ENCODE data around the gene HNRNPLL. TPM values are rescaled to one million over a fixed set of nuclear protein-coding genes. Genes with fewer than 3 reads are reported as not detected.

HNRNPLL gene
- total RNA-seq, 1 donor from 2014 or later: 12.3 TPM

Other genes with a start within 250 kb of the HNRNPLL start
- 47.0 TPM for gene ATL2, start 225.7 kb downstream of the HNRNPLL start, total RNA-seq
- gene GALM, start 63.2 kb upstream of the HNRNPLL start, total RNA-seq: 28.5 TPM
- 47.8 TPM for gene SRSF7, start 148.4 kb upstream of the HNRNPLL start, total RNA-seq
- 9.7 TPM for gene GEMIN6, start 175.3 kb upstream of the HNRNPLL start, total RNA-seq